HG02759 (cell line): ENCODE measurements around the gene DOCK4.
"Not testable (repeated sequence)": the region's sequence is repeated elsewhere in the genome, so short reads cannot be mapped to it uniquely, and the experiment has no call there.

ENCODE experiments used
- ATAC-seq: cut with Tn5 transposase; IDR thresholded peaks from one replicate; pipeline ENCODE4 v1.9.1; 2021; ENCODE audit warnings: mild to moderate bottlenecking, moderate library complexity; ENCODE audit not compliant: unreplicated experiment

Gene DOCK4

GRCh38 chr7:112137141-112138101, 68.8 kb downstream of the DOCK4 start:
- ATAC-seq = no peak

GRCh38 chr7:112136271-112137008, 69.8 kb downstream of the DOCK4 start:
- no peak for ATAC-seq

- ATAC-seq = no peak
These were observed 70.4 kb downstream of the DOCK4 start for GRCh38 chr7:112135815-112136214.

- no peak for ATAC-seq
These were observed 72.2 kb downstream of the DOCK4 start for GRCh38 chr7:112134039-112134438.

GRCh38 chr7:112133328-112133727, 72.9 kb downstream of the DOCK4 start:
- ATAC-seq = no peak

- ATAC-seq = no peak
These were observed 74.0 kb downstream of the DOCK4 start for GRCh38 chr7:112132051-112132694.

GRCh38 chr7:112130729-112131410, 75.3 kb downstream of the DOCK4 start:
- ATAC-seq = no peak

- no peak for ATAC-seq
These were observed 76.4 kb downstream of the DOCK4 start for GRCh38 chr7:112129655-112130323.

- not testable (repeated sequence) for ATAC-seq
These were observed 77.5 kb downstream of the DOCK4 start for GRCh38 chr7:112128461-112129425.

GRCh38 chr7:112128041-112128440, 78.2 kb downstream of the DOCK4 start:
- ATAC-seq = not testable (repeated sequence)

- no peak for ATAC-seq
These were observed 80.9 kb downstream of the DOCK4 start for GRCh38 chr7:112125250-112125649.

- no peak for ATAC-seq
These were observed 82.0 kb downstream of the DOCK4 start for GRCh38 chr7:112124061-112124766.

- no peak for ATAC-seq
These were observed 83.4 kb downstream of the DOCK4 start for GRCh38 chr7:112122798-112123197.

GRCh38 chr7:112122144-112122543, 84.1 kb downstream of the DOCK4 start:
- no peak for ATAC-seq

GRCh38 chr7:112121318-112121717, 84.9 kb downstream of the DOCK4 start:
- no peak for ATAC-seq

GRCh38 chr7:112120696-112121217, 85.4 kb downstream of the DOCK4 start:
- peak; percentile 88 for ATAC-seq

- no peak for ATAC-seq
These were observed 87.3 kb downstream of the DOCK4 start for GRCh38 chr7:112118581-112119566.
